ENCODE results near the gene AP1S1. TPM values are rescaled to one million over a fixed set of nuclear protein-coding genes. Genes with fewer than 3 reads are reported as not detected.

AP1S1 gene
- total and polyA plus RNA-seq, 9 of the 15 experiments (the other 6 are each of a cell fraction or from before 2014, with no cell fraction given): 4.4 to 149 (median 89.4) TPM

GRCh38 chr7:101160910-101161309 lies 6.6 kb downstream of the AP1S1 start (continued):
- TF ChIP-seq FOXP4 (CRISPR knock-in tag; IDR thresholded peaks at IDR 0.05; ENCODE audit: borderline replicate concordance) (no peak), COPS2 (conservative IDR thresholded peaks at IDR 0.05) (no peak), NR2C1 (IDR thresholded peaks at IDR 0.05) (no peak), NR2C1 (tag; IDR thresholded peaks at IDR 0.05) (no peak), SRSF9 (IDR thresholded peaks at IDR 0.05; ENCODE audit: borderline replicate concordance, low read depth, low read length) (no peak), FOSL1 (tag; conservative IDR thresholded peaks at IDR 0.05) (no peak)

GRCh38 chr7:101161692-101162471 lies 7.6 kb downstream of the AP1S1 start:
- TF ChIP-seq BRD9 (IDR thresholded peaks at IDR 0.05; ENCODE audit: low read depth, partially characterized antibody) (no peak), MIER1 (IDR thresholded peaks at IDR 0.05; ENCODE audit: low read depth) (no peak), HDAC2 (IDR thresholded peaks at IDR 0.05) (no peak), IRF2 (CRISPR knock-in tag; IDR thresholded peaks at IDR 0.05) (no peak), ZNF121 (CRISPR knock-in tag; conservative IDR thresholded peaks at IDR 0.05) (peak; percentile 95)
- ATAC-seq: no peak
- Histone ChIP-seq H3K9me1 (ENCODE audit: control insufficient read depth, insufficient read depth, low read length) (no peaks in the 10 kb centered on the region), H3K4me3 (no peak overlapping the region), H3K36me3 (ENCODE audit: control insufficient read depth, insufficient read depth, low read length) (peaks cover 38% of the 10 kb centered on the region; the same call in 2 of the 3 replicates), H3K9me3 (replicated peaks; ENCODE audit: control insufficient read depth, insufficient read depth, low read depth, low read length) (no peaks in the 10 kb centered on the region), H4K20me1 (replicated peaks; ENCODE audit: control insufficient read depth, insufficient read depth, low read length) (peaks cover 12% of the 10 kb centered on the region), H3K9ac (ENCODE audit: insufficient read depth in 1 of 2, low read depth in 2 of 2, low read length in 2 of 2) (no peak overlapping the region; a peak in 1 of 4 replicates), H3K4me1 (replicated peaks in 1 of 2; ENCODE audit: control insufficient read depth in 2 of 2, insufficient read depth in 2 of 2, low read length in 2 of 2) (peaks cover 23 to 60% of the 10 kb centered on the region in 2 experiments), H3K27me3 (ENCODE audit: control insufficient read depth in 2 of 2, insufficient read depth in 2 of 2, low read length in 2 of 2) (peaks cover 3 to 15% of the 10 kb centered on the region in 2 experiments; a peak in 2 of 5 replicates), H3K4me2 (ENCODE audit: insufficient read depth, low read length) (no peak overlapping the region), H3K27ac (ENCODE audit: extremely low read depth, low read depth, low read length) (no peak overlapping the region), H2AFZ (ENCODE audit: low read depth, low read length) (no peak overlapping the region), H3K79me2 (ENCODE audit: control insufficient read depth, insufficient read depth, low read length) (no peaks in the 10 kb centered on the region)
- WGBS (ENCODE audit: insufficient coverage, low coverage, missing lambda C conversion rate): 81% methylated on average over 16 of the region's 17 CpGs
- FAIRE-seq: peak; percentile 46
- intact Hi-C loops (cut with micrococcal nuclease): no loop called here
- DNase-seq (ENCODE audit: extremely low read depth in 1 of 4, low spot score in 3 of 4): no peak
- in situ Hi-C loops (cut with MboI): no loop called here
- ChIA-PET CTCF (ENCODE audit: low intra/inter-chr PET ratio) (no interaction called here), POLR2A (interaction anchor here (0.5 kb wide), 1 partner anchor 9 kb away, joined by 3 read pairs; no protein-coding TSS in a partner anchor)
- no TSS peak for BruUV-seq (replicated peaks)
